Erythroblast (primary cell): ENCODE data around the gene BAX.

Experiments
- GATA1 ChIP-seq: IDR thresholded peaks from 2 replicates; pipeline ENCODE4 v1.6.1; 2011; ENCODE audit warnings: low read depth, mild to moderate bottlenecking, control low read depth, low read length, moderate library complexity
- POLR2A ChIP-seq: IDR thresholded peaks from 2 replicates; pipeline ENCODE4 v1.6.1; 2011; ENCODE audit warnings: mild to moderate bottlenecking, low read length

DNA sequence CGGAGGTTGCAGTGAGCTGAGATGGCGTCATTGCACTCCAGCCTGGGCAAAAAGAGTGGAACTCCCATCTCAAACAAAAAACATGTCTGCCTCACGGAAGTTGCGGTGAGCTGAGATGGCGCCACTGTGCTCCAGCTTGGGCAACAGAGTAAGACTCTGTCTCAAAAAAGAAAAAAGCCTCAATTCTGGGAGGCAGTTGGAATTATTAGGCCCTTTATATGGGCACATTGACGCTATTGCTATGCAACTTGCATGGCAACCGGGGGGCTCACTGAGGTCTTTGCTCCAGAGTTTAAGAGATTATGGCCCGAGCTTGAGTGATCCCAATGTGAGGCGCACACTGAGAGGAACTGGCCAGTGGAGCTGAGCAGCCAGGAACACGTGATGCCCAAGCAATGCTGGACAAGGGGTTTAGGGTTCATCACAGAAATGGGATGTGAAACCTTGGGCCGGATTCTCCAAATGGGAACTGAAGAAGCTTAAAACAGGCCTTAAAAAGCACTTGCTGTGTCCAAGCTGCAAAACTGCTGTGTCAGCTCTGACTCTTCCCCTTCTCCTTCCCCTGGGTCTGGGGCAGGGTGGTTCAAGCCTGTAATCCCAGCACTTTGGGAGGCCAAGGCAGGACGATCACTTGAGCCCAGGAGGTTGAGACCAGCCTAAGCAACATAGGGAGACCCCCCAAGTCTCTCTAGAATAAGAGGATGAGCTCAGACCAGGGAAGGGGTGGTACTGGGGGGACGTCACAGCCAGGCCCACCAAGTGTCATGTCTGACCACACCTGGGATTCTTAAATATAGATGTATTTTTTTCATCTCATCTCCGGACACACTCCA is 12.9 kb downstream of the BAX start:
- TF ChIP-seq POLR2A: peak; percentile 79
- no peak for TF ChIP-seq GATA1
